Measurements from ENCODE around the gene SAMD5.
"Not testable (repeated sequence)": the region's sequence is repeated elsewhere in the genome, so short reads cannot be mapped to it uniquely, and the experiment has no call there.

Gene SAMD5

GRCh38 chr6:147528511-147529145, 20.1 kb downstream of the SAMD5 start:
- DNase-seq (ENCODE audit: low read depth): no peak

DNA sequence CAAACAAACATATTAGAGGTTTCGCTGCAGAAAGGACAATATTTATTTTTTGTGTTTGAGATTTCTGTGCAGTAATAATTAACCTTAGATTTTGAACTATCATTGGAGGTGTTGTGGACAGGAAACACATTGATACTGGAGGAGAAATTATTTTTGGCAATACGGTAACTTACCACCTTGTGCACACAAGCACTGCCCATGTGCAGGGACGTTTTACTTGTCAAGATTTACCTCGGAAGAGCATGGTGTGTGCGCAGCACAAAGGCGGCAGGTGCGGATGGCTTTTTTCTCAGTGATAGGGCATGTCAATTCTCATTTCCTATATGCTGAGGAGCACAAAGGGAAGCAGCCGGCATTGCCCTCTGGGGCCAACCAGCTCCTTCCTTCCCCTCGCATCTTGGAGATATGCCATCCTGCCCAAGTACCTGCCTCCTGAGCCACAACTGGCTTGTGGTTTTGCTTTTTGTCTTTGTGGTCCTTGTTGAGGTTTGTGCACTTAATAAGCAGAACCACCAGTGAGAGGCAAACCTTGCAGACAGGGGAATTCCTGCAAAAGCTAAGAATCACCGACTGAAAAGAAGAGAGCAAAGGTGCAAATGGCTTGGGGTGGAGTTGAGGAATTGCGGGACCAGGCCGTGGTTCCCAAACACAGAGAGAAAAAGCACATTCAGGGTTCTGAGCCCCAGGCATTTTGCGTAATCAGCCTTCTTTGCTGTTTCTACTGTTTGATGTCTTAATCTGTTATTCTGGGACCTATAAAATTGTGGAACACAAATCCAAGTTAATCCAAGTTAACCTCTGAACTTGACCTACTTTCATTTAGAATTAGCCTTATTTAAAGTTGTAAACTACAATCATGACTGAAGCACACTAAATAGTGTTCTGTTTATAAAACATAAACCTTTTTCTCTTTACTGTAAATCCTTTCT, 21.9 kb downstream of the SAMD5 start:
- DNase-seq (ENCODE audit: low read depth): no peak

- DNase-seq (ENCODE audit: low read depth): no peak
Measured at GRCh38 chr6:147531321-147531720, 22.8 kb downstream of the SAMD5 start.

- DNase-seq (ENCODE audit: low read depth): no peak
Measured at GRCh38 chr6:147534116-147534860, 25.8 kb downstream of the SAMD5 start.

DNA sequence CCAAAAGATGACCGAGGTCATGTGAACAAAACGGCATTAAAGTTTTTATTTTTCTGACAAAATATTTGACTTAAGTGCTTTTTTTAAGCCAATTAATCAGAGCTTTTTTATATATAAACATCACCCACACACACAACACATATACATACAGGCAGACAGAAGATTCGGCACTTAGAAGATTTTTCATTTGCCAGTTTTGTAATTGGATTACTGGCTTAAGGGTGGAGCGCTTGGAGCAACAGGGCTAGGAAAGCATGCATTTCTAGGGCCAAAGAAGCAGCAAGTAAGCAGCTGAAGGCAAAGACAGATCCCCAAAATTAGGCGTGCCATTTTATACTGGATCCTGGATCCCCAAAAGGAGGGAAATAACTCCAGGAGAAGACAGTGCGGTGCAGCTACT, 30.3 kb downstream of the SAMD5 start:
- DNase-seq (ENCODE audit: low read depth): no peak

DNA sequence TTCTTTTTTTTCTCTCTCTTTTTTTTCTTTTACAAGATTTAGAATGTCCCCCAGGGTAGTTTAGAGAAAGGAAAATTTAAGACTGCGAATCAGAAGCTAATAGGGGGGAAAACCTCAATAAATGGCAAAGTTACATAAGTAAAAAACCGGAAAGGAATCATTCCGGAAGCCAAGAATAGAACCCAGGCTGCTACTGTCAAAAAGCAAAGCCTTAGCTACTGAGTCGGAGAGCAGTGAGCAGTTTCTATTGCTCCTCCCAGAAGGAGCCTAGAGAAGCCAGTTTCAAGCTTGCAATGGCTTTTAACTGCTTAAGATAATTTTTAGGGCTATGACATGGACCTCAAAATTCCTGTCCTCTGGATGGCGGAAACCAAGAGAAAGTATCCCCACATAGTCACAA, 31.6 kb downstream of the SAMD5 start:
- DNase-seq (ENCODE audit: low read depth): no peak

- not testable (repeated sequence) for DNase-seq (ENCODE audit: low read depth)
Measured at GRCh38 chr6:147542436-147542835, 33.9 kb downstream of the SAMD5 start.

- no peak for DNase-seq (ENCODE audit: low read depth)
Measured at GRCh38 chr6:147544420-147544819, 35.9 kb downstream of the SAMD5 start.

GRCh38 chr6:147546501-147547368, 38.2 kb downstream of the SAMD5 start:
- DNase-seq (ENCODE audit: low read depth): no peak

- no peak for DNase-seq (ENCODE audit: low read depth)
Measured at GRCh38 chr6:147547369-147547902, 38.9 kb downstream of the SAMD5 start.

DNA sequence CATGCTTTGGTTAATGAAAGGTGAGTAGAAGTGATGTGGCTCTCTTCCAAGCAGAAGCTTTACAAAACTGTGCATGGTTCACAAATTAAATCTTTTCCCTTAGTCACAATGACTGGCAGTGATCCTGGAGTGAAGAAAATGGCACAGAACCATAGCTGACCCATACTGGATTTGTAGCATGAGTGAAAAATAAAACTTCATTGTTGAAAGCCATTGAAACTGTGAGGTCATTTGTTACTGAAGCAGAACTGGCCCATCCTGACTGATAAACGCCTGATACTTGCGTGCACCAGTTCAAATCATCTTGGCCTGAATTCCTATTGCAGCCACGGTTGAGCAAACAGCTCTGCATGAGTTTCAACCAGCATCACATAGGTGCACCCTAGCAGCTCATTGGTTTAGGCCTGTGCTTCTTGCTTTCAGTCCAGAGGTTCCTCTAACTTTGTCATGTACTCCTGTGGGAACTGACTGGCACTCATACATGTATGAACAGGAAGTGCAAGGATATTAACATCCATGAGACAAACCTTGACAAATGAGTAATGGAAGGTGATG, 40.5 kb downstream of the SAMD5 start:
- DNase-seq (ENCODE audit: low read depth): no peak

DNA sequence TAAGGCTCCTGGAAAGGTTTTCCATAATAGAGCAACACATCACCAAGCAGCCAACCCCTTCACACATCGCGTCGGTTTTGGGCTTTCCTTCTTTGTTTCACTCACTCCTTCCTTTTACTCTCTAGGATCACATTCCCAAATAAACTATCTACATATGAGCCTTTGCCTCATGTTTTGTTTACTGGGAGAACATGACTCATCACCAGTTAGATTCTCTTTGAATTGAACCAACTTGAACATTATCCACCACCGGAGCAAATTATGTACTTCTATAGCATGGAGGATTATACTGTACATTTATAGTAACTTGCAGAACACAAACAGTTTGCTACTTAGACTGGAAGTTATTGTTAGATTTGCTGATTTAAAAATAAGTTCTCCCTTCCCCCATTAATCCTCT, 41.0 kb downstream of the SAMD5 start:
- DNase-seq (ENCODE audit: low read depth): no peak

DNA sequence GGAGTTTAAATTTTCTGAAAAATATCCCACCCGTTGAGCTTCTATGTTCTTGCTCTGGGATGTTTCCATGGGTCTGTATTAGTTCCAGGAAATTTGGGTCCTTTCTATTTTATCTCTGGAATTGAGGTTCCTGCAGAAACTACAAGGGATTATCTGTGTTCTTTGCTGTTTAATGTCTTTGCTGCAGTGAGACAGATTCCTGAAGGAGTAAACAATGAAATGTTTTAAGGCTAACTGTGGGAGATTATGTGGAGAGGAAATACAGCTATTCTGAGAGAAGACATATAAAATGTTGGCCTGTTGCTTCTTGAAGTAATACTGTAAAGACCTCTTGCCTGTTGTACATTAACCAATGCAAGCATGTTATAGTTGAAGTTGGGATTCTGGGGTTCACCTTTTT, 43.5 kb downstream of the SAMD5 start:
- no peak for DNase-seq (ENCODE audit: low read depth)

- no peak for DNase-seq (ENCODE audit: low read depth)
Measured at GRCh38 chr6:147553099-147553498, 44.6 kb downstream of the SAMD5 start.

DNA sequence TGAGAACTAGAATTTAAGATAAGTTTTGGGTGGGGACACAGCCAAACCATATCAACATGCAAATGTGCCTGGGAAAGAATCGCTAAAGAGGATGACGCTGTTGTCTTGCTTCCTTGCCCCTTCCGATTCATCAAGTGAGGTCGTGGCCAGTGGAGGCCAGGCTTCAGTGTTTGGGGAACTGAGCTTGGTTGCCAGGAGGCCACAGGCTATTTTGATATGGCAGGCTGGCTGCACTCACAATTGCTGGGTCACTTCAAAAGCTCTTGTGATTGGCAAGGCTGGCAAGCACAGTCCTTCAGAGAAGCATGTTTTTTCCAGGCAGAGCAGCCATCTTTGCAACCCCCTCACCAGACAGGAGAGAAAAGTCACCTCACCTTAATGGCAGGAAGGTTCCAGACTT, 45.8 kb downstream of the SAMD5 start:
- DNase-seq (ENCODE audit: low read depth): no peak

DNA sequence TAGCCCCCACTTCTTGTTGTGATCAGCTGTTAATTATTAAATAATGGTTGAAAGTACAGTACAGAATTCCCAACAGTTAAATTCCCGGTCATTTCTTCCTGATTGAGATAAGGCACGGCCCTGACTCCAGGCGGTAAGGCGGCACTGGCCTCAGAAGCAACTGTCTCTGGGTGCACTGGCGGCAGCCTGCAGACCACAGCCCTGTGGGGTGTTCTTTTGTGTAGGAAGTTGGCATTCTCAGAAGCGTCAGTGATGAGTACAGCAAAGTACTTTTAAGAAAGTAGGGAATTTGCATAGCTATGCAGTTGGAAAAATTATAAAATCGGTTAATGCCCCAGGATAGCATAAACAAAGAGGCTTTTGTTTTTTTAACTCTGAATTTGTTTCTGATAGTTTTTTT, 50.5 kb downstream of the SAMD5 start:
- no peak for DNase-seq (ENCODE audit: low read depth)

DNA sequence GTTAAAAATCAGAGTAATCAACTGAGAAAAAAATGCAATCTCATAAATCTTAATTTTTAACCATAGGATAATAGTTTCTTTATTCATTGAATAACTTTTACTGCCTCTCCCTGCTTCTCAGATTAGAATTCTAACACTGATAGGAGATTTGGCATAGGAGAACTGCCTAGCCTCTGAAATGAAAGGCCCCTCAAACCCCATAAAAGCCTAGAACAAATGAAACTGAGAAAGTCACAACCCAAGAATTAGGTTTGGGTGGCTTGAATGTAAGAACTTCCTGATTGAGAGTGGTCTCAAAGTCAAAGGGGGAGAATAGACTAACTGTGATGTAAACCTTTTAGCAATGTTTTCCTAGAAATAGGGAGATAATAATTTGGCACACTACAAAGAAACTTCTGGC, 52.2 kb downstream of the SAMD5 start:
- no peak for DNase-seq (ENCODE audit: low read depth)

DNA sequence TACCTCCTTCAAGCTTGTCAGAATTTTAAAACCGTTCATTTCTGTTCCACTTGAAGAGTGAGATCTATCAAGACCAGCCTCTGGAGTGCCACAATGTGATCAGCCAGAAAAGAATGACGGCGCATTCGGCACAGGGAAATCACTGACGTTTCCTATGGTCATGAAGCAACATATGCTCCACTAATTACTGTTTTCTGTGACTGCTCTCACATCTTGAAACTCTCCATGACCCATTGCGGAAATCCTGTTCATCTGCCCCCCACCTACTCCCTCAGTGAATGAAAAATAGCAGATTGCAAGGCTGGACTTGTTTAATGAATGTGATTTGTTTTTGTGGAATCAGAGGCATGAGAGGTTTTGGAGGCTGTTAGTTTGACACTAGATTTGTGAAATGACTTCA, 53.2 kb downstream of the SAMD5 start:
- no peak for DNase-seq (ENCODE audit: low read depth)

DNA sequence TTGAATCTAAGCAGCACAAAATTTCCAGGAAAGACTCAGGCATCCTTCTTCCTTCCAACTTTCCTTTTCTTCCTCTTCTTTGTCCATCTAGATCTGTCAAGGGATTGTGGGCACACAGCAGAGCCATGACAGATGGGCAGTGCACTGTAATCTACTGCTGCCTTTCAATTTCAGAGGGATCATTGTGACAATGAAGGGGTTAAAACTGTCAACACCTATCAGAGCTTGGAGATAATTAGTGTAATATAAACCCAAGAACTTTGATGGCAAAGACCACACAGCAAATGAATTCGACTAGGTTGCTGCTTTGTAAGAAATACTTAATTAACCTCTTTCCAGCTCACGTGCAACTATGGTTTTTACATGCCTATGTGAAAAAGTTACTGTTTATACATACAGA, 55.0 kb downstream of the SAMD5 start:
- DNase-seq (ENCODE audit: low read depth): no peak

- no peak for DNase-seq (ENCODE audit: low read depth)
Measured at GRCh38 chr6:147564556-147564955, 56.1 kb downstream of the SAMD5 start.

GRCh38 chr6:147566244-147566898, 57.9 kb downstream of the SAMD5 start:
- no peak for DNase-seq (ENCODE audit: low read depth)
